ENCODE measurements around the gene MBD4.
A peak's percentile ranks its signal among the peaks of the same experiment; 100 is the strongest.
"Not testable (repeated sequence)": the region's sequence is repeated elsewhere in the genome, so short reads cannot be mapped to it uniquely, and the experiment has no call there.

The MBD4 gene

DNA sequence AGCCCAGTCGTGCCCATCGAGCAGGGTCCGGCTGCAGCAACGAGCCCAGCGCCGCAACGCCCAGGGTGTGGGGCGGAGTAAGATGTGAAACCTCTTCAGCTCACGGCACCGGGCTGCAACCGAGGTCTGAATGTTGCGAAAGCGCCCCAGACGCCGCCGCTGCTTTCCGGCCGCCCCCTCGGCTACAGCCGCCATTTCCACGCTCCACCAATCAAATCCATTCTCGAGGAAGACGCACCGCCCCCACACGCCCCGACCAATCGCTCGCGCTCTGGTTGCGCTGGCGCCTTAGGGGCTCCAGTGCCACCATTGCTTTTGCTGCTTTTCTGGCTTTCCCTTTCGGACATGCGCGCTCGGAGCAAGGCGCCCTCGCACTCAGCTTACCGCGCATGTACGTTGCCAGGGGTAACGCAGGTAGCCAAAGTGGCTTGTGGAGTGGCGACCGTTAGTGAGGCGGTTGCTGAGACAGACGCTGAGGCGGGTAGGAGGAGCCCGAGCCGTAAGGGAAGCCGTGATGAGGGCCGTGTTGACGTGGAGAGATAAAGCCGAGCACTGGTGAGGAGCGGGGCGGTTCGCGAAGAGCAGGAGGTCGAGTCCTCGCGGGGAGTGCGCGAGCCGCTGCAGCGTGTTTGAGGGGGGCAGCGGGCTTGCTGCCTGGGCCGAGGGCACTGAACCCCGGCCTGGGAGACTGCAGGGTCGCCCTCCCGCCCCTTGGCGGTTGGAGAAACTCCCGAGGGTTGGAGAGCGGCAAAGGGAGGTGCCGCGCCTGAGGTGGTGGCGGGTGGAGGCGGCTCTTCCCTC is at the start of gene MBD4, which contains the start of gene IFT122:
MBD4 (minus strand) TSS at position 132 of the 801 bp plus-strand sequence; CDS start at position 17, 115 bp downstream.
IFT122 (plus strand) TSS at position 408 of the 801 bp plus-strand sequence; CDS start at position 515, 107 bp downstream.
- TF ChIP-seq ZFX (IDR thresholded peaks at IDR 0.05) = peak; percentile 36; the same call in 1 of the 2 replicates
- TF ChIP-seq, protein P1, sequence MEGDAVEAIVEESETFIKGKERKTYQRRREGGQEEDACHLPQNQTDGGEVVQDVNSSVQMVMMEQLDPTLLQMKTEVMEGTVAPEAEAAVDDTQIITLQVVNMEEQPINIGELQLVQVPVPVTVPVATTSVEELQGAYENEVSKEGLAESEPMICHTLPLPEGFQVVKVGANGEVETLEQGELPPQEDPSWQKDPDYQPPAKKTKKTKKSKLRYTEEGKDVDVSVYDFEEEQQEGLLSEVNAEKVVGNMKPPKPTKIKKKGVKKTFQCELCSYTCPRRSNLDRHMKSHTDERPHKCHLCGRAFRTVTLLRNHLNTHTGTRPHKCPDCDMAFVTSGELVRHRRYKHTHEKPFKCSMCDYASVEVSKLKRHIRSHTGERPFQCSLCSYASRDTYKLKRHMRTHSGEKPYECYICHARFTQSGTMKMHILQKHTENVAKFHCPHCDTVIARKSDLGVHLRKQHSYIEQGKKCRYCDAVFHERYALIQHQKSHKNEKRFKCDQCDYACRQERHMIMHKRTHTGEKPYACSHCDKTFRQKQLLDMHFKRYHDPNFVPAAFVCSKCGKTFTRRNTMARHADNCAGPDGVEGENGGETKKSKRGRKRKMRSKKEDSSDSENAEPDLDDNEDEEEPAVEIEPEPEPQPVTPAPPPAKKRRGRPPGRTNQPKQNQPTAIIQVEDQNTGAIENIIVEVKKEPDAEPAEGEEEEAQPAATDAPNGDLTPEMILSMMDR (conservative IDR thresholded peaks at IDR 0.05) = no peak
- H3K27ac ChIP-seq = peak within 1 kb of the TSS; percentile 91

DNA sequence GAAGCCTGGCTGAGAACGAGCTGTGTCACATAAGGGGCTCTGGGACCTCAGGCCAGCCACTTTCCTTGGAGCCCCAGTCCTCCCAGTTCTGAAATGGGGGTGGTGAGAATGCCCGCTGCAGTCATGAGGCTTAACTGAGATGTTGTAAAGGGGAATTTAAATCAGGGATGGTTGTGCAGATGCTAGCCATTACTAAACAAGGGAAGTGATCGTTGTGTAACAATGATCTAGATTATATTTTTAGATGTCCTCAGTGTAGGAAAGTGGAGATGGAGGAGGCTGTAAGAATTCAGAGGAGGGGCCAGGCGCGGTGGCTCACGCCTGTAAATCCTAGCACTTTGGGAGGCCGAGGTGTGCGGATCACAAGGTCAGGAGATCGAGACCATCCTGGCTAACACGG is 49.5 kb upstream of the MBD4 start:
- not testable (repeated sequence) for H3K27ac ChIP-seq

DNA sequence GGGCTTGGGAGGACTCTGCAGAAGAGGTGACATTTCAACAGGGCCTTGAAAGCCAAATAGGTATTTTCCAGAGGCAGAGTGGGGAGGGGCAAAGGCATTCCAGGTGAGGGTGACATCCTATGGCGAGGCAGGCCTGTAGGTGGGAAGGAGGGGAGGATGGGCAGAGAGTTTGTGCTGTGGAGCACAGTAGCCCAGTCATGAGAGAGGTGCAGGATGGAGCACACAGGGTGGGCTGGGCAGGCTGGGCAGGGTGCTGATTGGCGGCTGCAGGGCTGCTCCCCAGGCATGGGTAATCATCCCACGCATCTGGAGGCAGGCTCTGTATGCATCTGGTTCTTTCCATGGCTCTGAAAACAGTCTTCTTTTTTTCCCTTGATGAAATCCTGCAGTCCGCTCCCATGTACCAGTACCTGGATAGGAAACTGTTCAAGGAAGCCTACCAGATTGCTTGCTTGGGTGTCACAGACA is 48.2 kb upstream of the MBD4 start:
- H3K27ac ChIP-seq = not testable (repeated sequence)

DNA sequence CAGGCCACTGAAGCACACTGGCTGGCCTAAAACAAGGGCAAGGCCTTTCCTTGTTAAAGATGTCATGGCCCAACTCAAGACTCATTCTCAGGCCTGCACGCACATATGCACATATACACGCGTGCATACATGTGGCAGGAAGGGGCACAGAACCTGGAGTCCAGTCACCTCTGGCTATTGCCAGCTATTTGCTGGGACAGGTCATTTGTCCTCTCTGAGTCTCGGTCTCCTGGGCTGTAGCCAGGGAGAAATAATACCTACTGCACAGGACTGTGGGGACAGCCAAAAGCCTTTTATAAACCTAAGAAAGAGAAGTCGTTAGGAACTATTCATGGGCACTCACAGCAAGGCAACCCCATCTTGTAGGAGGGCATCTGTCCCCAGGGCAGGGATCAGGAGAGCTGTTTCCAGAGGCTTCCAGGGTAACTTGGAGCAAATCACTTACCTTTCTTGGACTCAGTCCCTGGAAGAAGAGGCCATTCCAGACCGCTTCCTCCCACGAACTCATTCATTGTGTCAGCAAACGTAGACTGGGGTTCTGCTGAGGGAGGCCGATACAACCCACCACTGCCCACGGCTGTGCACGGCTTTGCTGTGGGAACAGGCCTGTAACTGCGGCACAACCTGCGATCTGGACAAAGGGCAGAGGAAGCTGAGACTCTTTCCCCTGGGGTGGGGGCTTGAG is 47.6 kb upstream of the MBD4 start:
- TF ChIP-seq ZFX (IDR thresholded peaks at IDR 0.05) = no peak
- TF ChIP-seq, protein P1 (conservative IDR thresholded peaks at IDR 0.05) = no peak
- no peak overlapping the region for H3K27ac ChIP-seq

DNA sequence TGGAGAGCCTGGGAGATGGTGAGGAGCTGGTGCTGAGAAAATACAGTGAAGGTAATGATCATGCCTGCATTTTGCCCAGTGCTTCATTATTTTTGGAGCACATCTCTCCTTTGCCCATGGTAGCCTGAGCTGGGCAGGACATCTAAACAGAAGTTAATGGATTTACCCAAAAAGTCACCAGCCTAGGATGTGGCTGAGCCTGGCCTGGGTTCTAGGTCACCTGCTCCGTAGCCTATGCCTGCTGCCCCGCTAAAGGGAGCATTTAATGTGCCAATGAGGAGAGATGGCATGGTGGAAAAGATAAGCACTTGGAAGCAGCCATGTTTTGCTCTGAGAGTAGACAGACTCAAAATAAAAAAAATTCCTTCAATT is 46.9 kb upstream of the MBD4 start:
- TF ChIP-seq, protein P1 (conservative IDR thresholded peaks at IDR 0.05) = no peak
- TF ChIP-seq ZFX (IDR thresholded peaks at IDR 0.05) = no peak
- no peak overlapping the region for H3K27ac ChIP-seq

DNA sequence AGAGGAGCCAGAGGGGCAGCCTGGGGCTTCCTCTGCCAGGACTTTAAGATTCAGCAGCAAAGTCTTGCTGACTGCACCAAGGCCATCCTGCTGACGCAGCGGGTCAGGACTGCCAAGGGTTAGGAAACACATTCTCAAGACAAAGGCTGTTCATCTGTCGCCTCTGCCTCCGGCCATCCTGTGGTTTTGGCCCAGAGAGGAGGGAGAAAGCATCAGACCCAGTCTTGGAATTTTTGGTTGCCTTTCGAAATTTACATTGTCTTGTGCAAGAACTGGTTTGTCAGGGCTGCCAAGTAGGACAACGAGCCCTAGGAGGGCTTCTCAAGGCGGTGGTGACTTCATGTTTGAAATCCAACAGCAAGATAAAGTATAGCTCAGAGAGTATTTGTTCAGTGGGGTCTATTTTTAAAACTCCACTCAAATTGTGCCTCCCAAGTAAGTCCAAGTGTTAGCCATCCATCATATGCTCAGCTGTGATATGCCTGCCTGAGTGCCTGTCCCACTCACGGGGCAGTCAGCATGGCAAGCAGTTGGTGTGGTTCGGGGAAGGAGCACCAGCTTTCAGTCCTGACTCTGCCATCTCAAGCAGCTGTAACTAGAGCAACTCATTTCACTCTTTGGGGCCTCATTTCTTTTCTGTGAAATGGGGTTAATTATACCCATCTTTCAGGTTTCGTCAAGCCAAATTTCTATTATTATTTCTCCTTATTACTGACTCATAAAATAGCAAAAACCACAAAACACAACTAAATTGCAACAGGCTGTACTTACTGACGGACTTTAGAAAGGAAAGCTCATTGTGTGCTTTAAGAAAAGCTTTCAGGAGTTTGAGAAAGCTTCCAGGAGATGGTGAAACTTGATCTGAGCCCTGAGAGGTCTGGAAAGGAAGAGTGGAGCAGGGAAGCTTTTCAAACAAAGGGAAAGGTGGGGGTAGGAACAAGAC is 46.2 kb upstream of the MBD4 start:
- no peak for TF ChIP-seq ZFX (IDR thresholded peaks at IDR 0.05)
- TF ChIP-seq, protein P1 (conservative IDR thresholded peaks at IDR 0.05) = no peak
- H3K27ac ChIP-seq = no peak overlapping the region

DNA sequence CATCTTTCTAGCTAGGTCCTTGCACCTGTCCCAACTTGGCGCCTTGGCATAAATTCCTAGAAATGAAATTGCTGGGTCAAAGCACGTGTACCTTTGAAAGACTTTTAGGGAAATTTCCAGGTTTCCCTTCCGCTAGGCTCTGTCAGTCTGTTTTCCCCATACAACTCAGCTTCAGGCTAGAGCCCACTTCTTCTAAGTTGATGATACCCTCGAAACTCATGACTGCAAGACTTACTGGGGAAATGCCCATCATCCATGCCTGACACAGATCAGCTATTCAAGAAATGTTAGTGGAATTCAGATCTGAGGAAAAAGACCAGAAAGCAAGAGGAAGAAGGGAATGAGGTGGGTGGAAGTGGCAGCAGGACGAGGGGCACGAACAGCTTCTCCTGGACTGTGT is 45.4 kb upstream of the MBD4 start:
- not testable (repeated sequence) for H3K27ac ChIP-seq

DNA sequence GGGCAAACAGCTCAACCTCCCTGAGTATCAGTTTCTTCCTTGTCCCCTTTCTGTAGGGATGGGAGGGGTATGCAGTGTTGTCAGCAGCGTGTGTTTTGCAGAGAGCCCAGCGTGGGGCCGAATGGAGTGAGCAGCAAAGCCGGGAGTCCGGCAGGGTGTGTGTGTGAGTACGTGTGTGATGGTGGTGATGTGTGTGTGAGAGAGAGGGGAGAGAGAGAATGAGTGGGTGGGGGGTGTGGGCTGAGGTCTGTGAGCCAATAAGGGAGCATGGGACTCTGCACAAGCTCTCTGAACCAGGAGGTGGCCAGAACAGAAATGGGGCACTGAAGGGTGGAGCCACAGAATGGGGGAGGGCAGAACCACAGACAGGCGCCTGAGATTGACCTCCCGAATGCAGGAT is 44.1 kb upstream of the MBD4 start:
- H3K27ac ChIP-seq = no peak overlapping the region
- no peak for TF ChIP-seq ZFX (IDR thresholded peaks at IDR 0.05)
- TF ChIP-seq, protein P1 (conservative IDR thresholded peaks at IDR 0.05) = no peak

Data from C4-2B (cell line).